ENCODE results near the gene WDR77.

The WDR77 gene

GRCh38 chr1:111476761-111477309, 27.8 kb upstream of the WDR77 start:
- peak; percentile 57 for DNase-seq (ENCODE audit: low spot score)
- peaks cover 17% of the 10 kb centered on the region for H3K27me3 Mint-ChIP-seq (ENCODE audit: low read depth)
- H3K27ac Mint-ChIP-seq, result peak overlapping the region; percentile 90
- no peaks in the 10 kb centered on the region for H3K9me3 Mint-ChIP-seq
- H3K4me1 Mint-ChIP-seq (ENCODE audit: low read depth), result peaks cover 53% of the 10 kb centered on the region
- peak overlapping the region; percentile 80 for H3K4me3 Mint-ChIP-seq
- peaks cover 27% of the 10 kb centered on the region for H3K36me3 Mint-ChIP-seq (ENCODE audit: low read depth)

- Mint-ChIP-seq H3K36me3 (ENCODE audit: low read depth) (peaks cover 27% of the 10 kb centered on the region), H3K4me3 (peak overlapping the region; percentile 80), H3K27me3 (ENCODE audit: low read depth) (peaks cover 15% of the 10 kb centered on the region), H3K9me3 (no peaks in the 10 kb centered on the region), H3K27ac (peak overlapping the region; percentile 90), H3K4me1 (ENCODE audit: low read depth) (peaks cover 52% of the 10 kb centered on the region)
- no peak for DNase-seq (ENCODE audit: low spot score)
Measured at GRCh38 chr1:111476214-111476613, 27.2 kb upstream of the WDR77 start.

- peaks cover 13% of the 10 kb centered on the region for H3K27me3 Mint-ChIP-seq (ENCODE audit: low read depth)
- peaks cover 50% of the 10 kb centered on the region for H3K4me1 Mint-ChIP-seq (ENCODE audit: low read depth)
- DNase-seq (ENCODE audit: low spot score), result peak; percentile 74
- peaks cover 27% of the 10 kb centered on the region for H3K36me3 Mint-ChIP-seq (ENCODE audit: low read depth)
- peak overlapping the region; percentile 80 for H3K4me3 Mint-ChIP-seq
- H3K27ac Mint-ChIP-seq, result peak overlapping the region; percentile 90
- H3K9me3 Mint-ChIP-seq, result no peaks in the 10 kb centered on the region
Measured at GRCh38 chr1:111475701-111476100, 26.6 kb upstream of the WDR77 start.

GRCh38 chr1:111474521-111474920, 25.5 kb upstream of the WDR77 start:
- peak overlapping the region; percentile 78 for H3K27ac Mint-ChIP-seq

GRCh38 chr1:111474106-111474505, 25.1 kb upstream of the WDR77 start:
- Mint-ChIP-seq H3K4me3 (peak overlapping the region; percentile 80), H3K27ac (peak overlapping the region; percentile 78), H3K9me3 (no peaks in the 10 kb centered on the region), H3K36me3 (ENCODE audit: low read depth) (peaks cover 27% of the 10 kb centered on the region), H3K27me3 (ENCODE audit: low read depth) (peaks cover 3% of the 10 kb centered on the region), H3K4me1 (ENCODE audit: low read depth) (peaks cover 48% of the 10 kb centered on the region)
- no peak for DNase-seq (ENCODE audit: low spot score)

More at GRCh38 chr1:111474521-111474920, 25.5 kb upstream of the WDR77 start:
- H3K27me3 Mint-ChIP-seq (ENCODE audit: low read depth), result peaks cover 5% of the 10 kb centered on the region
- peaks cover 48% of the 10 kb centered on the region for H3K4me1 Mint-ChIP-seq (ENCODE audit: low read depth)
- H3K9me3 Mint-ChIP-seq, result no peaks in the 10 kb centered on the region
- H3K36me3 Mint-ChIP-seq (ENCODE audit: low read depth), result peaks cover 27% of the 10 kb centered on the region
- no peak for DNase-seq (ENCODE audit: low spot score)
- peak overlapping the region; percentile 80 for H3K4me3 Mint-ChIP-seq

GRCh38 chr1:111471538-111471937, 22.5 kb upstream of the WDR77 start:
- peaks cover 22% of the 10 kb centered on the region for H3K36me3 Mint-ChIP-seq (ENCODE audit: low read depth)
- H3K4me3 Mint-ChIP-seq, result no peak overlapping the region
- no peaks in the 10 kb centered on the region for H3K9me3 Mint-ChIP-seq
- no peak overlapping the region for H3K27ac Mint-ChIP-seq
- no peak for DNase-seq (ENCODE audit: low spot score)
- no peaks in the 10 kb centered on the region for H3K27me3 Mint-ChIP-seq (ENCODE audit: low read depth)
- H3K4me1 Mint-ChIP-seq (ENCODE audit: low read depth), result peaks cover 30% of the 10 kb centered on the region

GRCh38 chr1:111471012-111471411, 22.0 kb upstream of the WDR77 start:
- Mint-ChIP-seq H3K9me3 (no peaks in the 10 kb centered on the region), H3K4me1 (ENCODE audit: low read depth) (peaks cover 28% of the 10 kb centered on the region), H3K27ac (no peak overlapping the region), H3K36me3 (ENCODE audit: low read depth) (peaks cover 22% of the 10 kb centered on the region), H3K4me3 (no peak overlapping the region), H3K27me3 (ENCODE audit: low read depth) (no peaks in the 10 kb centered on the region)
- peak; percentile 64 for DNase-seq (ENCODE audit: low spot score)

- no peak for DNase-seq (ENCODE audit: low spot score)
- H3K4me3 Mint-ChIP-seq, result no peak overlapping the region
- no peaks in the 10 kb centered on the region for H3K27me3 Mint-ChIP-seq (ENCODE audit: low read depth)
- H3K4me1 Mint-ChIP-seq (ENCODE audit: low read depth), result peaks cover 24% of the 10 kb centered on the region
- no peak overlapping the region for H3K27ac Mint-ChIP-seq
- H3K36me3 Mint-ChIP-seq (ENCODE audit: low read depth), result peaks cover 19% of the 10 kb centered on the region
- H3K9me3 Mint-ChIP-seq, result no peaks in the 10 kb centered on the region
Measured at GRCh38 chr1:111470596-111470995, 21.5 kb upstream of the WDR77 start.

- Mint-ChIP-seq H3K27ac (no peak overlapping the region), H3K36me3 (ENCODE audit: low read depth) (peaks cover 21% of the 10 kb centered on the region), H3K9me3 (no peaks in the 10 kb centered on the region), H3K4me3 (no peak overlapping the region), H3K4me1 (ENCODE audit: low read depth) (peaks cover 14% of the 10 kb centered on the region), H3K27me3 (ENCODE audit: low read depth) (no peaks in the 10 kb centered on the region)
- DNase-seq (ENCODE audit: low spot score), result no peak
Measured at GRCh38 chr1:111469539-111469938, 20.5 kb upstream of the WDR77 start.

GRCh38 chr1:111468717-111469100, 19.7 kb upstream of the WDR77 start:
- Mint-ChIP-seq H3K27ac (no peak overlapping the region), H3K4me1 (ENCODE audit: low read depth) (peaks cover 13% of the 10 kb centered on the region), H3K9me3 (no peaks in the 10 kb centered on the region), H3K27me3 (ENCODE audit: low read depth) (no peaks in the 10 kb centered on the region), H3K36me3 (ENCODE audit: low read depth) (peaks cover 23% of the 10 kb centered on the region), H3K4me3 (no peak overlapping the region)
- no peak for DNase-seq (ENCODE audit: low spot score)

- H3K36me3 Mint-ChIP-seq (ENCODE audit: low read depth), result peaks cover 26% of the 10 kb centered on the region
- H3K27me3 Mint-ChIP-seq (ENCODE audit: low read depth), result no peaks in the 10 kb centered on the region
- H3K9me3 Mint-ChIP-seq, result no peaks in the 10 kb centered on the region
- no peak overlapping the region for H3K4me3 Mint-ChIP-seq
- H3K27ac Mint-ChIP-seq, result no peak overlapping the region
- DNase-seq (ENCODE audit: low spot score), result no peak
- H3K4me1 Mint-ChIP-seq (ENCODE audit: low read depth), result peaks cover 14% of the 10 kb centered on the region
Measured at GRCh38 chr1:111467865-111468716, 19.0 kb upstream of the WDR77 start.

GRCh38 chr1:111466480-111466879, 17.4 kb upstream of the WDR77 start:
- peaks cover 33% of the 10 kb centered on the region for H3K36me3 Mint-ChIP-seq (ENCODE audit: low read depth)
- no peak overlapping the region for H3K27ac Mint-ChIP-seq
- H3K4me1 Mint-ChIP-seq (ENCODE audit: low read depth), result peaks cover 7% of the 10 kb centered on the region
- no peaks in the 10 kb centered on the region for H3K27me3 Mint-ChIP-seq (ENCODE audit: low read depth)
- no peak for DNase-seq (ENCODE audit: low spot score)
- no peak overlapping the region for H3K4me3 Mint-ChIP-seq
- H3K9me3 Mint-ChIP-seq, result no peaks in the 10 kb centered on the region

GRCh38 chr1:111465754-111466153, 16.7 kb upstream of the WDR77 start:
- DNase-seq (ENCODE audit: low spot score), result no peak
- Mint-ChIP-seq H3K27ac (no peak overlapping the region), H3K27me3 (ENCODE audit: low read depth) (no peaks in the 10 kb centered on the region), H3K36me3 (ENCODE audit: low read depth) (peaks cover 34% of the 10 kb centered on the region), H3K9me3 (no peaks in the 10 kb centered on the region), H3K4me1 (ENCODE audit: low read depth) (peaks cover 7% of the 10 kb centered on the region), H3K4me3 (no peak overlapping the region)

- H3K9me3 Mint-ChIP-seq, result no peaks in the 10 kb centered on the region
- H3K27ac Mint-ChIP-seq, result no peak overlapping the region
- H3K27me3 Mint-ChIP-seq (ENCODE audit: low read depth), result no peaks in the 10 kb centered on the region
- peaks cover 55% of the 10 kb centered on the region for H3K36me3 Mint-ChIP-seq (ENCODE audit: low read depth)
- peaks cover 11% of the 10 kb centered on the region for H3K4me1 Mint-ChIP-seq (ENCODE audit: low read depth)
- no peak overlapping the region for H3K4me3 Mint-ChIP-seq
- no peak for DNase-seq (ENCODE audit: low spot score)
Measured at GRCh38 chr1:111463029-111463683, 14.1 kb upstream of the WDR77 start.
